ENCODE results near the gene FAM151A. TPM values are rescaled to one million over a fixed set of nuclear protein-coding genes. Genes with fewer than 3 reads are reported as not detected.

FAM151A gene
- total and polyA plus RNA-seq, 2 donors (not counting 3 experiments of a cell fraction or from before 2014, with no cell fraction given), result not detected

DNA sequence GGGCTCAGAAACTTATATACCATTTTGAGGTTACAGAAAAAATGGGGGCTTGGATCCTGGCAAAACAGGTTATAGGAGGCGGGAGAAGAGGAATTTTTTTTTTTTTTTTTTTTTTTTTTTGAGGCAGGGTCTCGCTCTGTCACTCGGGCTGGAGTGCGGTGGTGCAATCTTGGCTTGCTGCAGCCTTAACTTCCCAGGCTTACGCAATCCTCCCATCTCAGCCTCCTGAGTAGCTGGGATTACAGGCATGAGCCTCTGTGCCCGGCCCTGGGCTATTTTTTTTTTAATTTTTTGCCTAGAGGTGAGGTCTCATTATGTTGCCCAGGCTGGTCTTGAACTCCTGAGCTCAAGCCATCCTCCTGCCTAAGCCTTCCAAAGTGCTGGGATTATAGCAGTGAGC, 43.0 kb upstream of the FAM151A start:
- ChIA-PET POLR2A (no interaction called here), CTCF (interaction anchor here (0.6 kb wide), 1 partner anchor 114 kb away, joined by 3 read pairs; no protein-coding TSS in a partner anchor)
- intact Hi-C loops (cut with micrococcal nuclease), result no loop called here
- H3K36me3 ChIP-seq (ENCODE audit: control insufficient read depth in 2 of 2, extremely low read depth in 1 of 2, insufficient read depth in 2 of 2, low read length in 2 of 2), result no peaks in the 10 kb centered on the region
- no peaks in the 10 kb centered on the region for H3K27me3 ChIP-seq (ENCODE audit: control insufficient read depth in 2 of 2, insufficient read depth in 2 of 2, low read length in 2 of 2)
- H3K9me3 ChIP-seq (replicated peaks; ENCODE audit: control insufficient read depth, insufficient read depth, low read length), result no peaks in the 10 kb centered on the region
- H3K4me3 ChIP-seq (replicated peaks in 1 of 3; ENCODE audit: insufficient read depth in 1 of 3, low read depth in 1 of 3, low read length in 3 of 3), result no peak overlapping the region
- dilution Hi-C loops (cut with MboI; ENCODE audit: extremely low pct_ligation_motif_present, low sequenced_read_pairs), result no loop called here
- H3K9ac ChIP-seq (replicated peaks; ENCODE audit: extremely low read depth, insufficient read depth, low read length), result no peak overlapping the region
- TF ChIP-seq JUN (IDR thresholded peaks at IDR 0.05; ENCODE audit: borderline replicate concordance, insufficient read depth, insufficient read length, low read depth) (no peak), POLR2AphosphoS5 (IDR thresholded peaks at IDR 0.05; ENCODE audit: insufficient read depth, low read depth, low read length) (no peak), POLR2A (IDR thresholded peaks at IDR 0.05; ENCODE audit: low read depth, low read length) (no peak), MYC (IDR thresholded peaks at IDR 0.05; ENCODE audit: low read depth, low read length) (no peak), CTCF (IDR thresholded peaks at IDR 0.05; ENCODE audit: extremely low read depth in 1 of 2, insufficient read depth in 1 of 2, low read depth in 1 of 2, low read length in 2 of 2) (no peak), FOS (IDR thresholded peaks at IDR 0.05; ENCODE audit: borderline replicate concordance, insufficient read depth, low read length) (no peak), EZH2 (IDR thresholded peaks at IDR 0.05; ENCODE audit: borderline replicate concordance, low read depth, low read length, severe bottlenecking) (no peak), GATA2 (IDR thresholded peaks at IDR 0.05; ENCODE audit: insufficient read depth, insufficient read length, low read depth, low read length) (no peak)
- TF ChIP-seq, protein P1, sequence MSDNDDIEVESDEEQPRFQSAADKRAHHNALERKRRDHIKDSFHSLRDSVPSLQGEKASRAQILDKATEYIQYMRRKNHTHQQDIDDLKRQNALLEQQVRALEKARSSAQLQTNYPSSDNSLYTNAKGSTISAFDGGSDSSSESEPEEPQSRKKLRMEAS (IDR thresholded peaks at IDR 0.05; ENCODE audit: insufficient read depth, insufficient read length), result no peak
- no peaks in the 10 kb centered on the region for H3K4me1 ChIP-seq (ENCODE audit: control insufficient read depth, extremely low read depth, insufficient read depth, low read length)
- no peaks in the 10 kb centered on the region for H3K9me1 ChIP-seq (replicated peaks; ENCODE audit: control insufficient read depth, extremely low read depth, insufficient read depth, low read length)
- no peak overlapping the region for H3K27ac ChIP-seq (ENCODE audit: insufficient read depth, low read depth, low read length)
- H3K79me2 ChIP-seq (ENCODE audit: control insufficient read depth, insufficient read depth, low read length), result no peaks in the 10 kb centered on the region
- no TSS peak for BruUV-seq (replicated peaks)
- no peak overlapping the region for H3K4me2 ChIP-seq (ENCODE audit: insufficient read depth, low read length)
- H4K20me1 ChIP-seq (replicated peaks; ENCODE audit: control insufficient read depth, extremely low read depth, insufficient read depth, low read length), result no peaks in the 10 kb centered on the region
- no peak for DNase-seq (ENCODE audit: low read depth, low spot score)
- no peak overlapping the region for H2AFZ ChIP-seq (ENCODE audit: low read depth, low read length)
- no peak for FAIRE-seq

Measured in endothelial cell of umbilical vein (primary cell).